Stromal cell of bone marrow (primary cell): ENCODE results near the gene PHTF1.
"Not testable (repeated sequence)": the region's sequence is repeated elsewhere in the genome, so short reads cannot be mapped to it uniquely, and the experiment has no call there.

Experiments
- DNase-seq: peaks from one replicate; pipeline ENCODE4 v3.0.0-alpha.2; 2012; ENCODE audit warnings: low read depth

The PHTF1 gene

GRCh38 chr1:113718621-113719020 is 40.7 kb downstream of the PHTF1 start:
- DNase-seq: not testable (repeated sequence)

DNA sequence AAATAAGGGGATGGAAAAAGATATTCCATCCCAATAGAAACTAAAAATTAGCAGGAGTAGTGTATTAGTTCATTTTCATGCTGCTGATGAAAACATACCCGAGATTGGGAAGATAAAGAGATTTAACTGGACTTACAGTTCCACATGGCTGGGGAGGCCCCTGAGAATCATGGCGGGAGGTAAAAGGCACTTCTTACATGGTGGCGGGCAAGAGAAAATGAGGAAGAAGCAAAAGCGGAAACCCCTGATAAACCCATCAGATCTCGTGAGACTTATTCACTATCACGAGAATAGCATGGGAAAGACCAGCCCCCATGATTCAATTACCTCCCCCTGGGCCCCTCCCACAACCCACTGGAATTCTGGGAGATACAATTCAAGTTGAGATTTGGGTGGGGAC is 41.8 kb downstream of the PHTF1 start:
- not testable (repeated sequence) for DNase-seq

- no peak for DNase-seq
Measured at GRCh38 chr1:113714606-113715269, 44.5 kb downstream of the PHTF1 start.

DNA sequence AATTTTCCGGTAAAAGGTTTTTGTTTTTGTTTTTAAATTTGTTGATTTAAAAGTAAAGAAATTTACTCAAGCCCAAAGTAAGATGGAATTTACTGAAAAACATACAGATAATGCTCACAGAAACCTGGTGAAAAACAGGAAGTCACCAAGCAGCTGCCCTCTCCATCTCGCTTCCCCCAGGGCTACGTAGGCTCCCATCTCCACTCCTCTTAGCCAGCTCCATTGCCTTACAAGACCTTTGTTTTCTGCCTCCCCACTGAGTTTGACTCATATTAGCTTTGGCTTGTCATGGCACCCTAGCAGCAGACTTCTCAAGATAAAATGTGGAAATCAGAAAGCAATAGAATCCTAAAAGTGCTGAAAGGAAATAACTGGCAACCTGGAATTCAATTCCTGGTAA is 57.9 kb downstream of the PHTF1 start:
- no peak for DNase-seq

- DNase-seq: no peak
Measured at GRCh38 chr1:113694910-113695309, 64.4 kb downstream of the PHTF1 start.

GRCh38 chr1:113692824-113693431 is 66.4 kb downstream of the PHTF1 start:
- no peak for DNase-seq

- DNase-seq: no peak
Measured at GRCh38 chr1:113692342-113692741, 66.9 kb downstream of the PHTF1 start.

GRCh38 chr1:113691184-113691583 is 68.1 kb downstream of the PHTF1 start:
- DNase-seq: no peak

DNA sequence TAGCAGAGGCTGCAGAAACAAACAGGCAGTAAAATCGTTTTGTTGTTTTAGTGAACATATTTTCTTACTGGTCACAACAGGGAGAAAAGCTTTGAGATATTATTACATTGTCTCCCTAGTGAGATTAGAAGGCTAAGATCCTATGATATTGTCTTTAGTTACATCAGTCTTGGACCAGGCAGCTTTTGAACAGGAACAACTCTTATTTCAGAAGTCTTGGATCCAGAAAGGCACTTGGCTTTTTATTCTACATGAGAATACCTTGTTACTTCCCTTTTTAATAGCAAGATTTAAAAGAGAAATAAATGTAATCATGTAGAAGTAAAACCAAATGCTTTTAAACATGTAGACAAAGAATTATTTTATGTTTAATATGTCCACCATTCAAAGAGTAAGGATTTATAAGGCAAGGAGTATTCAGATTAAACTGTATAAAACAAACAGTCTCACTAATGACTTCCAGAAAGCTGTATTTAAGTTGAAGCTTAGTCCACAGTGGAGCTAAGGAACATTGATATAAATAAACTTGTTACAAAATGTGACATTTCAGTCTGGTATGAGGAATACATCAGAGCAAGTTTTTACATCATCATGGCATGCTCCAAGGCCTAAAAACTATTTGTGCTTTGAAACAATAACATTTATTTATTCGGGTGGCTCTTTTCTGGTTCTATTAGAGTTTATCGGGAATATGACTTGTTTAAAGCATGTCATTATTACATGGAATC is 72.2 kb downstream of the PHTF1 start:
- DNase-seq: no peak

DNA sequence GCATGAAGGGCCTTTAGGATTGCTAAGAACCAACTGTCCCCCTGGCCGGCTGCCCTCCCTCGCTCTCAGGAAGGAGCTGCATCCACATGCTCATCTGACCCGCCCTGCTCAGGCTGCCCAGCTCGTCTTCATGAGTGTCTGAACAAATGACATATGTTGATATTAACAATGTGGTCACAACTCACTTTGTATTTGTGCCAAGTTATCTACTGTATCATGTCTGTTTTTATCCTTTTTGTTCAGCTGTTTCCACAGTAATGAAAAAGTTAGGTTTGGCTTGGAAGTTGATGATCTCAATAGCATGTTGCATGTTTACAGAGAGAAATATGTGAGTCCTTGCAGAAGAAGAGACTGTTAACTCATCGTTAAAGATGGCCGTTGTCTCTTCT is 75.1 kb downstream of the PHTF1 start:
- no peak for DNase-seq

DNA sequence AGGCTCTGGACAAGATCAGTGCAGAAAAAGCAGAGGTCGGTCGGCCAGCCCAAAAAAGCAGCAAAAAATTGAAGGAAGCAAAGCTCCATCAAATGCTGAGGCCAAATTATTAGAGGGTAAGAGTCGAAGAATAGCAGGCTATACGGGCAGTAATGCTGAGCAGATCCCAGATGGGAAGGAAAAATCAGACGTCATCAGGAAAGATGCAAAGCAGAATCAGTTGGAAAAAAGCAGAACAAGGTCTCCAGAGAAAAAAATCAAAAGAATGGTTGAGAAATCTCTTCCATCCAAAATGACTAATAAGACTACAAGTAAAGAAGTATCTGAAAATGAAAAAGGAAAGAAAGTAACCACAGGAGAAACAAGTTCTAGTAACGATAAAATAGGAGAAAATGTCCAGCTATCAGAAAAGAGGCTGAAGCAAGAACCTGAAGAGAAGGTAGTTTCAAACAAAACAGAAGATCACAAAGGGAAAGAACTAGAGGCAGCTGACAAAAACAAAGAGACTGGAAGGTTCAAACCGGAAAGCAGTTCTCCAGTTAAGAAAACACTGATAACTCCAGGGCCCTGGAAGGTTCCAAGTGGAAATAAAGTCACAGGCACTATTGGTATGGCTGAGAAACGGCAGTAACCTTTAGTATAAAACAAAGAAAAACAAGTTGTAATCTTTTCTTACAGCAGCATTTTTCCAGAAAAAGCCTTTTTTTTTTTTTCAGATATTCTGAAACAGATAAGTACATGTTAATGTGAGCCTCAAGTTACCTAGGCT is 75.7 kb downstream of the PHTF1 start:
- DNase-seq: peak; percentile 40

GRCh38 chr1:113681596-113682337 is 77.5 kb downstream of the PHTF1 start:
- DNase-seq: no peak

GRCh38 chr1:113678159-113678469 is 81.2 kb downstream of the PHTF1 start:
- DNase-seq: no peak

DNA sequence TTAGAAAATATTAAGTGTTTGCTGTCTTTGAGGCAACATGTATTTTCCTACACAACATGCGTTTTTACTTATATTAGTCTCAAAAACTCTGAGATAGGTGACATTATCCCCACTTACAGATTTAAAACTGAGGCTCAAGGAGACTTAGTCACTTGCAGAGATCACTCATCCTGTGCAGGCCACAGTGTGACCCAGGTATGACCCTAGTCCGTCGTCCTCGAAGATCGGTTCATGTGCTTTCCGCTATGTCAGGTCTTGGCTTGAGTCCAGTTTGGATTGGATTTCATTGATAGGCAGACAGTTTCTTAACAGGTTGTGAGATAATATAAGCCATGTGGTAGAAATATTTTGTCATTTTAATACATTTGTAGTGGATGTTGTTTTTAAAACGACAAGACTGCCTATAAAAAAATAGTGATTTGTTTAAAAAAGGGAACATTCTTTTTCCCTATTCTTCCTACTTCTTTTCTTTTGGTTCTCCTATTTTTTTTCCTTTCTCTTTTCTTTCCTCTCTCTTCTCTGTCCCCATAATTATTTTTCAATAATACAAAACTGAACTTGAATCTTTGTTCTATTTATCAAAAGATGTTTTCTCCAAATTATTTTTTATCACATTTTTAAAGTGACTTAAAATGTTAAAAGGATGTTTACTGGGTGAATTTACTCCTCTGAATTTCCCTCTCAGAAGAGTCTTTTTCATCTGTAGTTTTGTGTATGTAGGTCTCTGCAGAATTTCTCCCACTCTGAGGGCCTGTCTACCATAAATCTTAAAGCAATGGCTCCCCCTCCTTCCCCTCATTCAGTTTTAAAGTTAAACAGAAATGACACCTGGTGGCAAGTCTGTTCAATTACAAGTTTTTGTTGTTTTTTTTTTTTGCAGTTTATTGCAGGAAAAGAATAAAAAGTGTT is 81.8 kb downstream of the PHTF1 start:
- no peak for DNase-seq

GRCh38 chr1:113676524-113676923 is 82.8 kb downstream of the PHTF1 start:
- no peak for DNase-seq

GRCh38 chr1:113675302-113675701 is 84.0 kb downstream of the PHTF1 start:
- DNase-seq: no peak

DNA sequence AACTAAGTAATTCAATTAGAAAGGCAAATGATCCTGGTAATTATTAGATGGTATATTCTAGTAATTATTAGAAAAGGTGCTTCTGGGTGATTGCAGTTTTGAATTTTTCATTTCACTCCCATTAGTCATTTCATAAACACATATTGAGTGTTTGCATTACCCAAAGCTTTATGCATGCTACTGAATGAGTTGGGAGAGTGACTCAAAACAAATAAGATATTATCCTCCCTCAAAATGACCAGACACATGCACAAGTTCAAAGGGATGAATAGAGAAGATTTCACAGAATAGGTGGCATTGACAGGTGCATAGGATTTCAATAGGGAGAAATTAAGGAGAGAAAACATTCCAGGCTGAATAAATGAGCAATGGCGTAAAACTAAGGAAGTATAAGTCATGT is 84.7 kb downstream of the PHTF1 start:
- no peak for DNase-seq

DNA sequence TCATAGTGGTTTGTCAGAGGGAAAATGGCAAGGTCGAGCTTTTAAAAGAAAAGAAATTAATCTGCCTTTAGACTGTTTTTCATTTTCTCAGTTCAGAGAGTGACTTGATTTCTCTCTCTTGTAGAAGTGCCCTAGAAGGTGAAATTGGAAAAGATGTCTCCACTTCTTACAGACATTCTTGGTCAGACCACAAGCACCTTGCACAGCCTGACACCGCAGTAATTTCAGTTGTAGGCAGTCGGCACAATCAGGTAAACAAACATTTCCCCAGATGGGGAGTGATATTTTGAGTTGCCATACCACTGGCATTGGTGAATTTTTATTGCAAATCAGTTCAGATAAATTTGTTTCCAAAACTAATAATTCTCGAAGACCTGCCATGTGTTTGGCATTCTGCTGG is 86.8 kb downstream of the PHTF1 start:
- no peak for DNase-seq

DNA sequence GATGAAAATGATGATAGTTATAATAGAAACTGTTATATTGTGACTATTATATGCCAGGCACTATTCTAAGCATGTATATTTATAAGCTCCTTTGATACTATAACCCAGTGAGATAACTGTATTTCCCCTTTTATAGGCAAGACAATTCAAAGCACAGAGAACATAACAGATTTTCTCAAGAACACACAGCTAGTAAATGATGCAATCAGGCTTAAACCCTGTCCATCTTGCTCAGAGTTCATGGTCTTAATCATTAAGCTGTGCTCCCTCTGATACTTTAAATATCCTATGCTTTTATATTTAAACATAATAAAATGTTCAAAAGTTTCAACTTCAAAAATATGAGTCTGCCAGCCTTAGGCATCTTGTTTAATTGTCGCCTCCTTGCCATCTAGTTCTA is 88.6 kb downstream of the PHTF1 start:
- no peak for DNase-seq

GRCh38 chr1:113669988-113670387 is 89.3 kb downstream of the PHTF1 start:
- no peak for DNase-seq

DNA sequence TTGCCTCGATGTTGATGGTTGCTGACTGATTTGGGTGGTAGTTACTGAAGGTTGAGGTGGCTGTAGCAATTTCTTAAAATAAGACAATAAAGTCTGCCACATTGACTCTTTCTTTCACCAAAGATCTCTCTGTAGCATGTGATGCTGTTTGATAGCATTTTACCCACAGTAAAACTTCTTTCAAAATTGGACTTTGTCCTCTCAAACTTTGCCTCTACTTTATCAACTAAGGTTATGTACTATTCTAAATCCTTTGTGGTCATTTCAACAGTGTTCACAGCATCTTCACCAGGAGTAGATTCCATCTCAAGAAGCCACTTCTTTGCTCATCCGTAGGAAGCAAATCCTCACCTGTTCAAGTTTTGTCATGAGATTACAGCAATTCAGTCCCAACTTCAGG is 93.2 kb downstream of the PHTF1 start:
- DNase-seq: no peak
